Lower lobe of right lung (tissue), 2 donors: ENCODE measurements around the gene MLX. TPM values are rescaled to one million over a fixed set of nuclear protein-coding genes. Genes with fewer than 3 reads are reported as not detected.
"Not testable (repeated sequence)": the region's sequence is repeated elsewhere in the genome, so short reads cannot be mapped to it uniquely, and the experiment has no call there.

Experiments used
- ATAC-seq, 2 donors: fragments of 200-7000 bp; cut with Tn5 transposase; one replicate each; pipeline ENCODE4 v1.9.1; 2020 to 2022; ENCODE audit warnings: mild to moderate bottlenecking in 2 of 2, moderate library complexity in 2 of 2
- DNase-seq: peaks from one replicate; pipeline ENCODE4 v3.0.0-alpha.2; 2020
- H3K27ac ChIP-seq: fragments of 200-600 bp; one replicate; pipeline ENCODE4 v1.8.0; 2022
- H3K27me3 ChIP-seq: fragments of 200-600 bp; one replicate; pipeline ENCODE4 v1.8.0; 2022; ENCODE audit warnings: low read depth
- H3K36me3 ChIP-seq: fragments of 200-600 bp; one replicate; pipeline ENCODE4 v1.8.0; 2022; ENCODE audit warnings: mild to moderate bottlenecking
- H3K4me1 ChIP-seq: fragments of 200-600 bp; one replicate; pipeline ENCODE4 v1.8.0; 2022
- H3K4me3 ChIP-seq: fragments of 200-600 bp; one replicate; pipeline ENCODE4 v1.8.0; 2022; ENCODE audit warnings: mild to moderate bottlenecking
- H3K9me3 ChIP-seq: fragments of 200-600 bp; one replicate; pipeline ENCODE4 v1.8.0; 2022
- intact Hi-C: fragments of 100-400 bp; cut with DNase I; formaldehyde crosslinking; loops from one replicate; pipeline ENCODE4 v1.11.0; 2022
- total RNA-seq: library from RNA; stranded (reverse); fragmentation: NEBNext Ultra II Directional; extraction: Animal tissue kit (Norgen Biotek cat#: 25700); gene quantifications from one replicate; pipeline ENCODE4 v1.2.1, GENCODE V29; 2021
- TF ChIP-seq, protein P1 (sequence below): fragments of 200-600 bp; IDR thresholded peaks from one replicate; pipeline ENCODE4 v1.8.0; 2022; ENCODE audit warnings: antibody characterized with exemption, mild to moderate bottlenecking
- donor health status: DM: no; HTN: yes; CAD: no; lungs with severe emphysema.

Gene MLX
- total RNA-seq, 1 donor from 2014 or later, result 70.5 TPM

DNA sequence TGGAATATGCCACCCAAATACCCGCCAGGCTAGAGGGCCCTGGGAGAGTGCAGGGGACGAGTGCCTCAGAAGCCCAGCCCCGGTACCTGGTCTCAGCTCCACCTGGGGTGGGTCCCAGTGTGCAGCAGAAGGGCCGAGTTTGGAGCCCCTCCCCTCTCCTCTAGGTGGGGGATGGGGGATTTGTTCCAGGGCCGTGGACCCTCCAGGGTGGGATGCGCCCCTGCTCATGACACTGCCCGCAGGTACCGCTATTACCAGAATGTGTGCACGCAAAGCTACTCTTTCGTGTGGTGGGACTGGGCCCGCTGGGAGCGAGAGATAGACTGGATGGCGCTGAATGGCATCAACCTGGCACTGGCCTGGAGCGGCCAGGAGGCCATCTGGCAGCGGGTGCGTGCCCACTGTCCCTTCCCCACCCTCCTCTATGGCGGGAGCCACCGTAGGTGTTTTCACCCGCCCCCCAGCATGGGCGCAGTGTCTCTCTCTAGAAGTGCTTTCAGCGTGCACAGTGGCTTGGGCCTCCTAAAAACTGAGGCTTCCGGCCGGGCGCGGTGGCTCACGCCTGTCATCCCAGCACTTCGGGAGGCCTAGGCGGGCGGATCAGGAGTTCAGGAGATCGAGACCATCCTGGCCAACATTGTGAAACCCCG is 29.6 kb upstream of the MLX start:
- peaks cover 42% of the 10 kb centered on the region for H3K36me3 ChIP-seq
- H3K4me3 ChIP-seq, result peak overlapping the region; percentile 70
- no peaks in the 10 kb centered on the region for H3K9me3 ChIP-seq
- DNase-seq (no peak), ATAC-seq (peak in 1 of 2 donors; percentile 1)
- no peaks in the 10 kb centered on the region for H3K27me3 ChIP-seq
- peaks cover 24% of the 10 kb centered on the region for H3K4me1 ChIP-seq
- intact Hi-C loops, result no loop called here
- H3K27ac ChIP-seq, result peak overlapping the region; percentile 83
- TF ChIP-seq, protein P1, sequence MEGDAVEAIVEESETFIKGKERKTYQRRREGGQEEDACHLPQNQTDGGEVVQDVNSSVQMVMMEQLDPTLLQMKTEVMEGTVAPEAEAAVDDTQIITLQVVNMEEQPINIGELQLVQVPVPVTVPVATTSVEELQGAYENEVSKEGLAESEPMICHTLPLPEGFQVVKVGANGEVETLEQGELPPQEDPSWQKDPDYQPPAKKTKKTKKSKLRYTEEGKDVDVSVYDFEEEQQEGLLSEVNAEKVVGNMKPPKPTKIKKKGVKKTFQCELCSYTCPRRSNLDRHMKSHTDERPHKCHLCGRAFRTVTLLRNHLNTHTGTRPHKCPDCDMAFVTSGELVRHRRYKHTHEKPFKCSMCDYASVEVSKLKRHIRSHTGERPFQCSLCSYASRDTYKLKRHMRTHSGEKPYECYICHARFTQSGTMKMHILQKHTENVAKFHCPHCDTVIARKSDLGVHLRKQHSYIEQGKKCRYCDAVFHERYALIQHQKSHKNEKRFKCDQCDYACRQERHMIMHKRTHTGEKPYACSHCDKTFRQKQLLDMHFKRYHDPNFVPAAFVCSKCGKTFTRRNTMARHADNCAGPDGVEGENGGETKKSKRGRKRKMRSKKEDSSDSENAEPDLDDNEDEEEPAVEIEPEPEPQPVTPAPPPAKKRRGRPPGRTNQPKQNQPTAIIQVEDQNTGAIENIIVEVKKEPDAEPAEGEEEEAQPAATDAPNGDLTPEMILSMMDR, result no peak

DNA sequence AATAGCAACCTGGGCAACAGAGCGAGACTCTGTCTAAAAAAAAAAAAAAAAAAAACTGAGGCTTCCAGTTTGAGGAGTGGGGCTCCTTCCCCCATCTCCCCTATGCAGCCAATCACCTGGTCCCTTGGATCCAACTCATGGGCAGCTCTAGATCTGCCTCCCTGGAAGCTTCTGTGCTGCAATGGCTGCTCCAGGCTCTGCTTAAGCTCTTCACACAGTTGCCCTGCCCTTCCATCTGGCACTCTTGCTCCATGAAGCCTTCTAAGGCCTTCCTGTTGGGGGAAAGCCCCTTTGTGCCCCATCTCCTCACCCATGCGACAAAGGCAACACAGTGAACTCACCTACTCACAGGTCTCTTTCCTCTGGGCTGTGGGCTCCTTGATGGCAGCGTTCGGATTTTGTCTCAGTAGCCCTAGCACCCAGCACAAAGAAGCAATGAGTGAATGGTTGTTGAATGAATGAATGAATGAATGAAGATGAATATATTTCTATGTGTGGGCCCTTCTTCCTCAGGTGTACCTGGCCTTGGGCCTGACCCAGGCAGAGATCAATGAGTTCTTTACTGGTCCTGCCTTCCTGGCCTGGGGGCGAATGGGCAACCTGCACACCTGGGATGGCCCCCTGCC is 29.0 kb upstream of the MLX start:
- Histone ChIP-seq H3K27ac (no peak overlapping the region), H3K9me3 (no peaks in the 10 kb centered on the region), H3K4me3 (no peak overlapping the region), H3K27me3 (no peaks in the 10 kb centered on the region), H3K4me1 (peaks cover 24% of the 10 kb centered on the region), H3K36me3 (peaks cover 48% of the 10 kb centered on the region)
- ATAC-seq (no peak), DNase-seq (no peak)
- TF ChIP-seq, protein P1, result no peak
- intact Hi-C loops, result no loop called here

DNA sequence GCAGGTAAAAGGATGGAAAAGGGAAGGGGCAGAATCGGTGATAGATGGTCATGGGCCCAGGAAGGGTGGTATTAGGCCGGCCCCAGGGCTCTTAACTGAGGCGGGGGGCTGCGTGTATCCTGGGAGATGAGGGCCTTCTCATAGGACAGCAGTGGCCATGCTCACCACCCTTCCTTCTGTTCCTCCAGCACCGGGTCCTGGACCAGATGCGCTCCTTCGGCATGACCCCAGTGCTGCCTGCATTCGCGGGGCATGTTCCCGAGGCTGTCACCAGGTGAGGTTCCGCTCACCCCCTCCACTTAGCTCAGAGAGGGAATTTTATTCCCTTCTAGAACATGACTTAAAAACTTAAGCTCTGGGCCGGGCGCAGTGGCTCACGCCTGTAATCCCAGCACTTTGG is 28.4 kb upstream of the MLX start:
- peaks cover 54% of the 10 kb centered on the region for H3K36me3 ChIP-seq
- H3K4me3 ChIP-seq, result no peak overlapping the region
- no peaks in the 10 kb centered on the region for H3K9me3 ChIP-seq
- intact Hi-C loops, result no loop called here
- H3K27me3 ChIP-seq, result no peaks in the 10 kb centered on the region
- no peak overlapping the region for H3K27ac ChIP-seq
- ATAC-seq, result no peak
- TF ChIP-seq, protein P1, result no peak
- no peak for DNase-seq
- H3K4me1 ChIP-seq, result peaks cover 24% of the 10 kb centered on the region

DNA sequence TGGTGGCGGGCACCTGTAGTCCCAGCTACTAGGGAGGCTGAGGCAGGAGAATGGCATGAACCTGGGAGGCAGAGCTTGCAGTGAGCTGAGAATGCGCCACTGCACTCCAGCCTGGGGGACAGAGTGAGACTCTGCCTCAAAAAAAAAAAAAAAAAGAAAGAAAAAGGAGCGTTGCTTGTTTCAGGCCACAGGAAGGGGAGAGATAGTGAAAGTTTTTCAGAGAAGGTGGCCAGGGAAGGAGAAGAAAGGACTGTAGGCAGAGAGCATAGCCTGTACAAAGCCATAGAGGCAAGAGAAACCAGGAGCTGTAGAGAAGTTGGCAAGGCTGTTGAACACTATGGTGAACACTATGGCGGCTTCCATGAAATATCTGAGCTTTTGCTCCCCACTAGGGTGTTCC is 26.3 kb upstream of the MLX start:
- peaks cover 16% of the 10 kb centered on the region for H3K4me1 ChIP-seq
- H3K27ac ChIP-seq, H3K4me3 ChIP-seq, intact Hi-C loops, DNase-seq, H3K27me3 ChIP-seq, ATAC-seq, H3K9me3 ChIP-seq: not testable (repeated sequence)
- H3K36me3 ChIP-seq, result peaks cover 72% of the 10 kb centered on the region

DNA sequence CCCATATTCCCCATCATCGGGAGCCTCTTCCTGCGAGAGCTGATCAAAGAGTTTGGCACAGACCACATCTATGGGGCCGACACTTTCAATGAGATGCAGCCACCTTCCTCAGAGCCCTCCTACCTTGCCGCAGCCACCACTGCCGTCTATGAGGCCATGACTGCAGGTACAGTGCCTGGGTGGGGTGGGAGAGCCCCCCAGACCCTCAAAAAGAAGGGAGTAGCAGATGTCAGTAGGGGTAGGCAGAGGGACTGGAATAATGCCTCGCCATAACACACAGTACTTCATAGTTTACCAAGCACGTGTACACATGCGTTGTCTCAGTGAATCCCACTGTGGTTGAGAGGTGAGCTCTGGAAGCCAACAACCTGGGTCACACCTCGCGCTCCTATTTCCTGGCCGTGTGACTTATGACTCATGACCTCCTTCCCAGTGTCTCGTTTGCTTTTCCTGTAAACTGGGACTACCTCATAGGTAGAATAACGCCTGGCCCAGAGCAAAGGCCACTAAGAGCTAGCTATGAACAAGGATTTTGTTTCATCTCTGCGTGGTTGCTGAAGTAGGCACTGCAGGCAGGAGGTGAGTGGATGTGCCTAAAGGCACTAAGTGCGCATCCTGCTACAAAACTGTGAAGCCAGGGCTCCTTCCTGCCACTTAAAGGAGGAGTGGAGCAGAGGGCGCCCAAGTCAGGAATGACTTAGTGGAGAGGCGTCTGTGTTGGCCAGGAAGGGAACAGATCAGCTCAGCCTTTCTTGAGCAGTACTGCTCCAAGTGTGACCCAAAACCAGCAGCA is 25.7 kb upstream of the MLX start:
- H3K27me3 ChIP-seq, result no peaks in the 10 kb centered on the region
- intact Hi-C loops, result no loop called here
- DNase-seq, result no peak
- peaks cover 72% of the 10 kb centered on the region for H3K36me3 ChIP-seq
- no peak overlapping the region for H3K27ac ChIP-seq
- TF ChIP-seq, protein P1, result no peak
- ATAC-seq, result no peak
- peaks cover 13% of the 10 kb centered on the region for H3K4me1 ChIP-seq
- no peak overlapping the region for H3K4me3 ChIP-seq
- H3K9me3 ChIP-seq, result no peaks in the 10 kb centered on the region
